K562 (cell line): ENCODE measurements around the gene GRB2. TPM values are rescaled to one million over a fixed set of nuclear protein-coding genes. Genes with fewer than 3 reads are reported as not detected.

Source experiments
- ASH1L ChIP-seq: fragments of 450-650 bp; IDR thresholded peaks from 2 replicates; pipeline ENCODE4 v1.6.1; 2018; ENCODE audit warnings: borderline replicate concordance, mild to moderate bottlenecking, low read depth; ENCODE audit not compliant: partially characterized antibody
- BCL6 ChIP-seq: fragments of 250-450 bp; sonication (Bioruptor Pico); IDR thresholded peaks from 2 replicates; pipeline ENCODE4 v1.4.0; 2020
- E2F3 ChIP-seq: fragments of 250-450 bp; sonication (Bioruptor Pico); IDR thresholded peaks from 2 replicates; pipeline ENCODE4 v1.4.0; 2020; ENCODE audit warnings: mild to moderate bottlenecking
- ELF2 ChIP-seq: fragments of 250-450 bp; sonication (Bioruptor Pico); IDR thresholded peaks from 2 replicates; pipeline ENCODE4 v1.5.0; 2021; ENCODE audit warnings: mild to moderate bottlenecking
- FIP1L1 ChIP-seq: fragments of 200-400 bp; formaldehyde crosslinking; IDR thresholded peaks from 2 replicates; pipeline ENCODE4 v1.6.1; 2018; ENCODE audit warnings: mild to moderate bottlenecking, low read depth, low read length; ENCODE audit not compliant: poor library complexity, severe bottlenecking
- FOXJ2 ChIP-seq: fragments of 200-800 bp; sonication (Bioruptor generic); IDR thresholded peaks from 2 replicates; pipeline ENCODE4 v1.6.1; 2016; ENCODE audit warnings: missing genetic modification characterization, missing compliant biosample characterization
- HDAC1 ChIP-seq, 2 experiments: fragments of 450-650 bp; IDR thresholded peaks; 2 replicates each; pipeline ENCODE4 v1.6.1; 2016 to 2017; ENCODE audit warnings: inconsistent platforms in 1 of 2, mild to moderate bottlenecking in 1 of 2, moderate library complexity in 1 of 2
- HOXB6 ChIP-seq: fragments of 250-450 bp; sonication (Bioruptor Pico); IDR thresholded peaks from 2 replicates; pipeline ENCODE4 v1.5.1; 2022; ENCODE audit warnings: mild to moderate bottlenecking, borderline replicate concordance
- L3MBTL2 ChIP-seq: fragments of 450-650 bp; IDR thresholded peaks from 2 replicates; pipeline ENCODE4 v1.6.1; 2016; ENCODE audit warnings: mild to moderate bottlenecking, moderate library complexity
- NFE2 ChIP-seq: IDR thresholded peaks from 2 replicates; pipeline ENCODE4 v1.6.1; 2014; ENCODE audit warnings: antibody characterized with exemption, low read depth
- NR1H2 ChIP-seq: sonication (generic); formaldehyde crosslinking; IDR thresholded peaks from 2 replicates; pipeline ENCODE4 v1.4.0; 2020; ENCODE audit warnings: mild to moderate bottlenecking, missing genetic modification reagents
- NR2C1 ChIP-seq, 2 experiments: fragments of 450-650 bp; IDR thresholded peaks; 2 replicates each; pipeline ENCODE4 v1.6.1; 2017; ENCODE audit warnings: mild to moderate bottlenecking in 2 of 2, antibody characterized with exemption in 1 of 2, inconsistent platforms in 1 of 2, missing compliant biosample characterization in 1 of 2, missing genetic modification characterization in 1 of 2
- NR2C2 ChIP-seq, 2 experiments: fragments of 200-800 bp in 1 of 2; sonication (Bioruptor generic) in 1 of 2; sonication (generic) in 1 of 2; formaldehyde crosslinking in 1 of 2; IDR thresholded peaks; 2 replicates each; pipeline versions ENCODE4 v1.6.1 to v1.8.0; 2016 to 2022; ENCODE audit warnings: mild to moderate bottlenecking in 1 of 2, missing compliant biosample characterization in 1 of 2, missing genetic modification characterization in 1 of 2, missing genetic modification reagents in 1 of 2
- STAG1 ChIP-seq: sonication (generic); formaldehyde crosslinking; IDR thresholded peaks from 2 replicates; pipeline ENCODE4 v1.5.0; 2020; ENCODE audit warnings: missing genetic modification reagents, borderline replicate concordance
- TARDBP ChIP-seq: fragments of 450-650 bp; IDR thresholded peaks from 2 replicates; pipeline ENCODE4 v1.6.1; 2016
- TCF7L2 ChIP-seq: fragments of 150-350 bp; IDR thresholded peaks from 2 replicates; pipeline ENCODE4 v1.6.1; 2016; ENCODE audit warnings: low read depth, mild to moderate bottlenecking, low read length, moderate library complexity
- U2AF1 ChIP-seq: fragments of 200-400 bp; formaldehyde crosslinking; optimal IDR thresholded peaks from 2 replicates; pipeline ENCODE3; 2017; ENCODE audit warnings: mild to moderate bottlenecking, low read depth, low read length, moderate library complexity
- ZKSCAN3 ChIP-seq: fragments of 250-450 bp; sonication (Bioruptor Pico); IDR thresholded peaks from 2 replicates; pipeline ENCODE4 v1.4.0; 2020
- ZNF263 ChIP-seq: sonication (generic); formaldehyde crosslinking; IDR thresholded peaks from 2 replicates; pipeline ENCODE4 v1.8.0; 2022; ENCODE audit warnings: mild to moderate bottlenecking, missing genetic modification reagents, borderline replicate concordance
- ZNF707 ChIP-seq: fragments of 250-450 bp; sonication (Bioruptor Pico); conservative IDR thresholded peaks from 2 replicates; pipeline ENCODE4 v1.8.0; 2022; ENCODE audit warnings: inconsistent platforms, mild to moderate bottlenecking, moderate library complexity
- ZNF717 ChIP-seq: fragments of 250-450 bp; sonication (Bioruptor Pico); IDR thresholded peaks from 2 replicates; pipeline ENCODE4 v1.5.0; 2021
- polyA plus RNA-seq, 8 experiments: library from polyadenylated mRNA; depleted of rRNA in 4 of 8; stranded (reverse) in 5 of 8; unstranded in 3 of 8; fragments of >200 nt; fragmentation: Nextera tagmentation in 2 of 8; fragmentation: Illumina TruSeq in 1 of 8; extraction: Ambion mirVana in 2 of 8; extraction: Trizol in 1 of 8; gene quantifications; 2 replicates each; pipeline versions ENCODE4 v1.2.1 to v1.2.3, GENCODE V29; 2011 to 2014; ENCODE audit warnings: inconsistent platforms in 1 of 8, missing spikeins in 1 of 8
- total RNA-seq, 7 experiments: library from RNA; depleted of rRNA in 6 of 7; stranded (reverse); fragments of >200 nt in 6 of 7; fragmentation: Illumina TruSeq in 2 of 7; extraction: Trizol in 2 of 7; gene quantifications; 2 replicates each; pipeline versions ENCODE4 v1.2.1 to v1.2.3, GENCODE V29; 2011 to 2021; ENCODE audit warnings: low replicate concordance in 1 of 7
- TF ChIP-seq, protein P1 (sequence below): fragments of 450-650 bp; IDR thresholded peaks from 2 replicates; pipeline ENCODE4 v1.6.1; 2016
- TF ChIP-seq, protein P2 (sequence below), 2 experiments: IDR thresholded peaks in 1 of 2; conservative IDR thresholded peaks in 1 of 2; 2 replicates each; pipeline ENCODE4 v1.6.1; 2016; ENCODE audit warnings: low read depth in 2 of 2, mild to moderate bottlenecking in 1 of 2, missing compliant biosample characterization in 1 of 2, missing genetic modification characterization in 1 of 2, moderate library complexity in 1 of 2
- TF ChIP-seq, protein P3 (sequence below): fragments of 250-450 bp; sonication (Bioruptor Pico); IDR thresholded peaks from 2 replicates; pipeline ENCODE4 v1.9.0; 2021; ENCODE audit warnings: mild to moderate bottlenecking

GRB2 gene
- total and polyA plus RNA-seq, 9 of the 15 experiments (the other 6 are each of a cell fraction or from before 2014, with no cell fraction given) = 57.2 to 136 (median 84.8) TPM

DNA sequence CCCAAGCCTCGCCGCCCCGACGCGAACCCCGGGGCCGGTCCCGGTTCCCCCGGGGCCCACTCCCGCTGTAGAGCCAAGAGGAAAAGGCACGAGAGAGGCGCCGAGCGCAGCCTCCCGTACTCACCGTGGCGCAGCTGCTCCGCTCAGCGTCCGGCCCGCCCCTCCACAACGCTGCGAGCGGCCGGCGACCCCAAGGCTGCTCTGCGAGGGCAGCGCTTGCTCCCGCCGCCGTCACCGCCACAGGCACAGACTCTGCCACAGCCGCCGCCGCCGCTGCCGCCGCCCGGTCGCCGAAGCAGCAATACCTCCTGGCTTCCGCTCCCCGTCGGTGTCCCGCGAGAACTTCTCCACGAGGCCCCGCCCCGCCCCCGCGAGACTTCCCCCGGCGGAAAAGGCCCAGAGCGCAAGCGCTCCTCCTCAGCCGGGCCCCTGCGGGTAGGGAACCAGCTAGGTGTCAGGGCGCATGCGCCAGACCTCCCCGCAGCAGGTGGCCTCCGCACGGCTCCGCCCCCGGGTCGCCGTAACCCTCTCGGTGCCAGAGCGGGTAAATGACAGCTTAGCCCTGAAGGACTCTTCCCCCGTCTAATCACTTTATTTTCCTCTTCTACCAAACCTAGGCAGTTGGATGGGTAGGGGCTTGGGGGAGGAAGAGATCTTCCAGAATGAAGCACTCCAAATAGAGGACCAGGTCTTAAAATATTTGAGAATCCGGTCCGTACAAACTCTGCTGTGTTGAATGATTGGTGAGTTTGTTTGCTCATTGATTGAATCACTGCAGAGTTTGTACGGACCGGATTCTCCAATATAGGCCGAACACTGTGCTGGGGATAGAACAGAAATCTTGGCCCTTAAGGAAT is at the start of gene GRB2 (continued):
- TF ChIP-seq, protein P1, sequence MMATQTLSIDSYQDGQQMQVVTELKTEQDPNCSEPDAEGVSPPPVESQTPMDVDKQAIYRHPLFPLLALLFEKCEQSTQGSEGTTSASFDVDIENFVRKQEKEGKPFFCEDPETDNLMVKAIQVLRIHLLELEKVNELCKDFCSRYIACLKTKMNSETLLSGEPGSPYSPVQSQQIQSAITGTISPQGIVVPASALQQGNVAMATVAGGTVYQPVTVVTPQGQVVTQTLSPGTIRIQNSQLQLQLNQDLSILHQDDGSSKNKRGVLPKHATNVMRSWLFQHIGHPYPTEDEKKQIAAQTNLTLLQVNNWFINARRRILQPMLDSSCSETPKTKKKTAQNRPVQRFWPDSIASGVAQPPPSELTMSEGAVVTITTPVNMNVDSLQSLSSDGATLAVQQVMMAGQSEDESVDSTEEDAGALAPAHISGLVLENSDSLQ = peak; percentile 80
- TF ChIP-seq FOXJ2 (tag) (0 out of 2 replicates have a peak, but pooled peaks have one; percentile 7), ZNF263 (peak; percentile 64; the same call in 1 of the 2 replicates), FIP1L1 (peak; percentile 75), ZNF717 (no peak), NR2C2 (CRISPR knock-in tag; IDR thresholded peaks at IDR 0.05) (peak; percentile 34; the same call in 1 of the 2 replicates), NR2C2 (tag; IDR thresholded peaks at IDR 0.05) (peak; percentile 17; the same call in 1 of the 2 replicates), E2F3 (CRISPR knock-in tag) (no peak), NR2C1 (IDR thresholded peaks at IDR 0.05) (no peak), NR2C1 (tag; IDR thresholded peaks at IDR 0.05) (no peak), HDAC1 (IDR thresholded peaks at IDR 0.05) (no peak), BCL6 (CRISPR knock-in tag) (no peak), NFE2 (no peak), ELF2 (CRISPR knock-in tag) (peak; percentile 5; the same call in 1 of the 2 replicates), TCF7L2 (no peak), ASH1L (no peak), STAG1 (CRISPR knock-in tag) (no peak), NR1H2 (CRISPR knock-in tag) (no peak), U2AF1 (no peak), ZKSCAN3 (CRISPR knock-in tag) (no peak), HOXB6 (CRISPR knock-in tag) (no peak), ZNF707 (CRISPR knock-in tag) (no peak), L3MBTL2 (peak; percentile 18; the same call in 1 of the 2 replicates), TARDBP (peak; percentile 56; the same call in 1 of the 2 replicates)
- TF ChIP-seq, protein P2, sequence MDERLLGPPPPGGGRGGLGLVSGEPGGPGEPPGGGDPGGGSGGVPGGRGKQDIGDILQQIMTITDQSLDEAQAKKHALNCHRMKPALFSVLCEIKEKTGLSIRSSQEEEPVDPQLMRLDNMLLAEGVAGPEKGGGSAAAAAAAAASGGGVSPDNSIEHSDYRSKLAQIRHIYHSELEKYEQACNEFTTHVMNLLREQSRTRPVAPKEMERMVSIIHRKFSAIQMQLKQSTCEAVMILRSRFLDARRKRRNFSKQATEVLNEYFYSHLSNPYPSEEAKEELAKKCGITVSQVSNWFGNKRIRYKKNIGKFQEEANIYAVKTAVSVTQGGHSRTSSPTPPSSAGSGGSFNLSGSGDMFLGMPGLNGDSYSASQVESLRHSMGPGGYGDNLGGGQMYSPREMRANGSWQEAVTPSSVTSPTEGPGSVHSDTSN (CRISPR knock-in tag; IDR thresholded peaks at IDR 0.05; ENCODE audit: low read depth) = no peak
- TF ChIP-seq, protein P2 (tag; conservative IDR thresholded peaks at IDR 0.05; ENCODE audit: low read depth) = peak; percentile 85
- TF ChIP-seq, protein P3, sequence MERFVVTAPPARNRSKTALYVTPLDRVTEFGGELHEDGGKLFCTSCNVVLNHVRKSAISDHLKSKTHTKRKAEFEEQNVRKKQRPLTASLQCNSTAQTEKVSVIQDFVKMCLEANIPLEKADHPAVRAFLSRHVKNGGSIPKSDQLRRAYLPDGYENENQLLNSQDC (CRISPR knock-in tag) = peak; percentile 72; the same call in 1 of the 2 replicates
